Muscle of leg (tissue), 11 donors: Measurements from ENCODE around the gene DLG2. TPM values are rescaled to one million over a fixed set of nuclear protein-coding genes. Genes with fewer than 3 reads are reported as not detected.

Source experiments
- DNase-seq: peaks from one replicate; pipeline ENCODE4 v3.0.0; 2013
- H3K27ac ChIP-seq: one replicate; pipeline ENCODE4 v1.5.1; 2013; ENCODE audit warnings: mild to moderate bottlenecking, low read length, control low read depth
- H3K27me3 ChIP-seq: one replicate; pipeline ENCODE4 v1.6.1; 2013; ENCODE audit warnings: low read length; ENCODE audit not compliant: control insufficient read depth, insufficient read depth
- H3K36me3 ChIP-seq: one replicate; pipeline ENCODE4 v1.6.1; 2013; ENCODE audit warnings: low read length; ENCODE audit not compliant: control insufficient read depth, insufficient read depth
- H3K4me1 ChIP-seq: one replicate; pipeline ENCODE4 v1.6.1; 2013; ENCODE audit warnings: low read length; ENCODE audit not compliant: control insufficient read depth, insufficient read depth
- H3K4me3 ChIP-seq: one replicate; pipeline ENCODE4 v1.5.1; 2013; ENCODE audit warnings: low read length, control low read depth
- H3K9me3 ChIP-seq: replicated peaks from 2 replicates; pipeline ENCODE4 v1.6.1; 2013; ENCODE audit warnings: low read depth, low read length; ENCODE audit not compliant: control insufficient read depth
- WGBS: methylation state at CpG from one replicate; pipeline ENCODE4 v1.1.5; 2013; ENCODE audit warnings: missing lambda C conversion rate; ENCODE audit not compliant: insufficient coverage; 5-methylcytosine and 5-hydroxymethylcytosine counted together
- polyA plus RNA-seq, 8 donors: library from polyadenylated mRNA; unstranded; fragments of 120-200 nt; gene quantifications; one replicate each; pipeline versions ENCODE4 v1.2.1 to v1.2.3, GENCODE V29; 2013; ENCODE audit warnings: inconsistent platforms in 1 of 8, low replicate concordance in 1 of 8; ENCODE audit not compliant: insufficient read length in 8 of 8, insufficient read depth in 1 of 8
- total RNA-seq: library from RNA; stranded (reverse); fragments of 120-200 nt; gene quantifications from one replicate; pipeline ENCODE4 v1.2.4, GENCODE V29; 2013

Gene DLG2
- total and polyA plus RNA-seq, 9 donors: 6.4 to 19.3 (median 11.0) TPM

DNA sequence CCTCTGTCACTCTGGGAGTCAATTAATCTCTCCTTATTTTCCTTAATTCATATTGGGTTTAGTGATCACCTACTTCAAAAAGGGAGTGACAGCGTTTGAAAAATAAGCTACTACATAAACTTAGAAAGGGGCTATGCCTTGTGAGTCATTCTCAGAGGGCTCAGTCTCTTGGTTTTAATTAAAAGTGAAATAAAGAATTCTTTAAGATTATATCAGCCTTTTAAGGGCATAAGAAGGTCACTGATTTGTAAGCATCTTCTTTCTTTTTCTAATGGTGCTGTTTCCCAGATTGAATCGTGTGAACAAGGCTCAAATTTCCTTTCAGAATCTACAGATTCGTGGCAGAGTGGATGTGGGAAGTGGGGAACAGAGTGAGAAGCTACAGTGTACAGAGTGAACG, 1704.8 kb downstream of the DLG2 start:
- Histone ChIP-seq H3K9me3 (no peaks in the 10 kb centered on the region), H3K27me3 (no peaks in the 10 kb centered on the region), H3K36me3 (no peaks in the 10 kb centered on the region), H3K4me3 (no peak overlapping the region), H3K4me1 (no peaks in the 10 kb centered on the region), H3K27ac (no peak overlapping the region)
- DNase-seq: no peak
- WGBS: no CpG with 5 or more reads among the region's 4 CpGs

DNA sequence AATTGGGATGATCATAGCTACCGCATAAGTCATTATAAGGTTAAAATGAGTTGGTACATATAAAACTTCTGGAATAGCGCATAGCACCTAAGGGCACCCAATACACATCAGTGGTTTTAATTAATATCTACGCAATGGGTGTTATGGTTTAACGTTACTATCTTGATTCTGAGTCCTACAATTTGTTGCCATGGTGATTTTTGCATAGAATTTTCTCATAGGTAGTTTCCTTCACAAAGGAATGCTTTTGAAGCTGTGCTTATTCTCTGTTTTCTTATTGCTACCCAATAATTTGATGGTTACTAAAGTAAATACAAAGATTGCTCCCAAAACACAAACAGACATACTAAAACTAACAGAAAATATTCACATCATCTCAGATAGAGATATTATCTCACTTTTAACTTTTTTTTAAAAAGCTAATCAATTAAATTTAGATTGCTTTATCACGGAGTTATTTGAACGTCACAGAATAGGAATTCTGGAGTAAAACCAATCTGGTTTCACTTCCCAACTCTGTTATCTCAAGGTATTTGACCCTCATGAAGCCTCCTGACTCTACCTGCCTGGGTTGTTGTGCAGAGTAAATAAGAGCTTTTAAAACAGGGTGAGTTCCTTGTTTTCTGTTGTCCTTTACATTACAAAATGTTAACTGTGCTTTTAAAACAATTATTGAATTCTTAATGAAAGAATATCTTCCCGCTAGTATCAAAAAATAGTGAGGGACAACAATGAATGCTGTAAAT, 1705.5 kb downstream of the DLG2 start:
- no peak overlapping the region for H3K27ac ChIP-seq
- no CpG with 5 or more reads among the region's 7 CpGs for WGBS
- H3K27me3 ChIP-seq: no peaks in the 10 kb centered on the region

DNA sequence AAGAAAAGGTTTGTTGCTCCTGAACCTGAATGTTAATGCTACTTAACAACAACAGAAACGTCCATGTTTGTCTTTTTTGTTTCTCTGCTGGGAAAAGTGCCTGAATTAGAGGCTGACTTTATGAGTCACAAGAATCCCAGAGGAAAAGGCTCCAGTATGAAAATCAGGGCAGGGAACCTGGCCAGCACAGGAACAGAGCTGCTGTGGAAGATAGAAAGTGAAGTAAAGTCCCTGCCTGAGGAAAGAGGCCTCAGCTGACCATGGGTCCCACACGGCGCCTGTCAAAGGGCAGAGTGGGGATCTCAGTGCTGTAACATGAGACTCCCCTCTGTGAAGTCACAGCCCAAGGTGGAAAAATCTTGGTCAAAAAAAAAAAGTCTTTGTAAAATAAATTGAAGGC, 1708.7 kb downstream of the DLG2 start:
- H3K36me3 ChIP-seq: no peaks in the 10 kb centered on the region
- DNase-seq: no peak
- 34% methylated on average over 3 of the region's 3 CpGs for WGBS
- H3K4me3 ChIP-seq: no peak overlapping the region
- H3K27ac ChIP-seq: no peak overlapping the region
- H3K27me3 ChIP-seq: no peaks in the 10 kb centered on the region
- no peaks in the 10 kb centered on the region for H3K4me1 ChIP-seq
- no peaks in the 10 kb centered on the region for H3K9me3 ChIP-seq

More for the DNA sequence above, 1705.5 kb downstream of the DLG2 start:
- no peaks in the 10 kb centered on the region for H3K4me1 ChIP-seq
- H3K4me3 ChIP-seq: no peak overlapping the region
- DNase-seq: no peak
- no peaks in the 10 kb centered on the region for H3K9me3 ChIP-seq
- H3K36me3 ChIP-seq: no peaks in the 10 kb centered on the region

DNA sequence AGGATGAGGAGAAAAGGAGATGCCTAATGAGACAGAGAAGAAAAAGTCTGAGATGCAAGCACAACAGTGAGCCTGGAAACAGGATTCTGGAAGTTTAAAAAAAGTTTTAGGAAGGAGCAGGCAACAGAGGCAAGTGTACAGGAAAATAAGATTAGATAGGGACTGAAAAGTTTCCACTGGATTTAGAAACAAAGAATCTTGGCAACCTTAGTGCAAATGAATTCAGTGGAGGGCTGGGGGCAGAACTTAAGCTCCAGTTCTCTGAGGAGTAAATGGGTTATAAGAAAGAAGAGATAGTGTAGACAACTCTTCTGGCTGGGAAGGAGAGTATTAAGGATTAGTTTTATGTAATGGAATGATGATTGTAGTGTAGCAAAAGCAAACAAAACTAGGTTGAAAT, 1712.1 kb downstream of the DLG2 start:
- no peak for DNase-seq
- Histone ChIP-seq H3K36me3 (no peaks in the 10 kb centered on the region), H3K27ac (no peak overlapping the region)

DNA sequence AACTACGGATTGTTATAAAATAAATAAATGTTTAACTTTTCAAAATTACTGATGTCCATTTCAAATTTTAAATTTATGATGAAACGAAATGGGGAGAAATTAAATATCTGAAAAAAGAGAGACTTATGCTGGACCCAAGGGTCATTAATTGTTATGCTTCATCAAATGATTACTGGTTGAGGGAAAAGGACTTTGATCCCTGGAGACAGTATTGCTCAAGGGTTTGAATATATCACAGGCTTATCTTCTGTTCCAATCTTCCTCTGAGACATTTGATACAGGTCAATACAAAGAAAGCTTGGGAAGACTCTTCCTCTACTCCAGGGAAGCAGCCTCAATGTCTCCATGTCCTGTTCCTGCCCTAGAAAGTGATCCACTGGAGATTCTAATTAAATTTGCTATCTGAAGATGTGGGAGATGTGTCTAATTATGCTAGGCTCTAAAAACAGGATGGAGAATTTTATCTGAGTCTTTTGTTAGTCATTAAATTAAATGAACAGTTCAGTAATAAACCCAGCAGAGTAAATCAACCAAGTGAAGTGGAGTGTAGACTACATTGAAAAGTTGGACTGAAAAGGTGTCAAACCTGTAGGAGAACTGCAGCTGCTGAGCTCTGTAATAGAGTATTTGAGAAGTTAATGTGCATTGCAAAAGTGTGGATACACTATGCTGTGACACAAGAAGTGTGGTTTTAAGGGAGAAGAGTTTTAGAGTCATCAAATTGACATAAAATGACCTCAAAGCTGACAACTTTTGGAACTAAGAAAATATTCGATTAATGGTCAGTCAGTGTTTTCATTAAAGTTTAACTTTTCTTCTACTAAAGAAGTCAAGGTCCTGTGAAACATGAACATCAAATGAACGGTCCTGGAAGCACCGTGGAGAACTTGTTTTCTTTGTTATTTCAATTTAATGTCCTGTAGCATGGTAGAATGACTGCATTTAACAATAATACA, 1717.3 kb downstream of the DLG2 start:
- no peaks in the 10 kb centered on the region for H3K4me1 ChIP-seq
- H3K9me3 ChIP-seq: no peaks in the 10 kb centered on the region
- no CpG with 5 or more reads among the region's 5 CpGs for WGBS

More for the DNA sequence above, 1712.1 kb downstream of the DLG2 start:
- Histone ChIP-seq H3K9me3 (no peaks in the 10 kb centered on the region), H3K27me3 (no peaks in the 10 kb centered on the region), H3K4me1 (no peaks in the 10 kb centered on the region), H3K4me3 (no peak overlapping the region)

DNA sequence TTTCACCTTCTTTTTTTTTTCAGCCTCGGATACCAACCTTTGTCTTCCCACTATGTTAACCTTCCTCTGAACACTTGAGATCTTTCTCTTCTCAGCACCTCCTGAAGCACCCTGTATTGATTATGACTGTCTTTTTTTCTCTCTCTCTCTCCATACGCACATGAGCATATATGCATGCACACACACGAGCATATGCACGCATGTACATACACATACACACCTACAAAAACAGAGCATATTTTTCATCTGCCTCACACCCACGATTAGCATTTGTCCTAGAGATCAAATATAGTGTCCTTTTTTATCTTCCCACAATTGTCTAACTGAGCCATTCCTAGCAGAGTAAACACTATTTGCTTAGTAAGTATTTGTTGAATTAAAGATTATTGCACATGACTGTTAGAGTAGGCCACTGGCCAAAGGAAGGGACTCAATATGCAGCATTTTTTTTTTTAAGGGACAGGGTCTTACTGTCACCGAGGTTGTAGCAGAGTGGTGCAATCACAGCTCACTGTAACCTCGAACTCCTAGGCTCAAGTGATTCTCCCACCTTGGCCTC, 1718.8 kb downstream of the DLG2 start:
- Histone ChIP-seq H3K4me3 (no peak overlapping the region), H3K9me3 (no peaks in the 10 kb centered on the region), H3K27me3 (no peaks in the 10 kb centered on the region), H3K4me1 (no peaks in the 10 kb centered on the region), H3K27ac (no peak overlapping the region), H3K36me3 (no peaks in the 10 kb centered on the region)
- WGBS: 84% methylated on average over 3 of the region's 7 CpGs
- DNase-seq: no peak

More for the DNA sequence above, 1717.3 kb downstream of the DLG2 start:
- H3K27me3 ChIP-seq: no peaks in the 10 kb centered on the region
- no peaks in the 10 kb centered on the region for H3K36me3 ChIP-seq
- no peak for DNase-seq
- H3K27ac ChIP-seq: no peak overlapping the region
- H3K4me3 ChIP-seq: no peak overlapping the region

DNA sequence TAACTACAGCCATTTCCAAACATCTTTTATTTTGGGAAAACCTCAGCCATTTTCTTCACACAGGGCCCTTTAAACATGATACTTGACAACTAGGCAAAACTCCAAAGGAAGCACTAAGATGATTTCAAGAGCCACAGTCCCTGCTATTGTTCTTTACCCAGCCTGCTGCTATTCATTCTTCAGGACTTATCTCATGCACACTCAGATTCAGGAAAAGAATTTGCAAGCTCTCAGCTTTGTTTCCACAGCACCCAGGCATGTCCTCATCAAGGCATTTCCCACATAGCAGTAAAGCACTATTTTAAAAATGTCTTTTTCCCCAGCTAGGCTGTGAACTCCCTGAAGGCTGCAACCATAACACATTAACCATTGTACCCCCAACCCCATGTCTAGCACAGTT, 1731.6 kb downstream of the DLG2 start:
- Histone ChIP-seq H3K27ac (no peak overlapping the region), H3K36me3 (no peaks in the 10 kb centered on the region), H3K9me3 (no peaks in the 10 kb centered on the region), H3K4me3 (no peak overlapping the region), H3K4me1 (no peaks in the 10 kb centered on the region), H3K27me3 (no peaks in the 10 kb centered on the region)
- DNase-seq: no peak

DNA sequence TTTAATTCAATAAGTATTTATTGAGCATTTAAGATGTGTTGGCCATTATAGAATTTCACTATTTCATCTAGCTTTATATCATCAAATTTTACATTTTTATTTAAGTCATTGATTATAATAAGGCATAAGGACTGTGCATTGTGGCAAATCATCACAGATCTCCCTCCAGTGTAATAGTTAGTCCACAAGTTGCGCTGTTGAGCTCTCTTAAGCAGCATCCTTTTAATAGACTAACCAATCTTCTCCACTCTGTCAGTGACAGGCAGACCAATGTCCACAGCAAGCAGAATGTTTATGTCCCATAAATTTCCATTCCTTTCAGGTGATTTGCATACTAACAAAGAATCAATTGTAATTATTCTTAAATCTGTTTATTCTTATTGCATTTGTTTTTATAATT, 1745.7 kb downstream of the DLG2 start:
- H3K4me3 ChIP-seq: no peak overlapping the region
- DNase-seq: no peak
- no CpG with 5 or more reads among the region's 1 CpG for WGBS
- no peaks in the 10 kb centered on the region for H3K4me1 ChIP-seq
- H3K27ac ChIP-seq: no peak overlapping the region
- no peaks in the 10 kb centered on the region for H3K36me3 ChIP-seq
- no peaks in the 10 kb centered on the region for H3K27me3 ChIP-seq
- H3K9me3 ChIP-seq: no peaks in the 10 kb centered on the region

DNA sequence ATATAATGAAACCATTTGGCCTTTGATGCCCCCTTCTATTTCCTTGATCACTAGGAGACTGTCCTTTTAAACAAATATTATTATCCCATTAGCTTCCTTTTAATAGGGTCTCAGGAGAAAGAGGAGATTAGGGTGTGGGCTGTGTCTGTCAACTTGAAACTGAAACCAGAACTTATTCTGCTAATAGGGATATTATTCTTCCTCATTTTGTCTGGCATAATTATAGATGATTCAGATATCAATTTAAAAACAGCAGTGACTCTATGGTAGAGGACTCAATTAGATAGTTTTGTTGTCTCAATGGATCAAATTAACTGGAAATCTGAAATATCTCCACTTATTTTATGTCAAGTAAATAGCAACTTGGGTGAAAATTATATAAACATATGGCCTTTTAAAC, 1756.1 kb downstream of the DLG2 start:
- no peaks in the 10 kb centered on the region for H3K4me1 ChIP-seq
- no peak overlapping the region for H3K4me3 ChIP-seq
- H3K27ac ChIP-seq: no peak overlapping the region
- H3K9me3 ChIP-seq: no peaks in the 10 kb centered on the region
- no peaks in the 10 kb centered on the region for H3K36me3 ChIP-seq
- no peaks in the 10 kb centered on the region for H3K27me3 ChIP-seq
- DNase-seq: no peak

DNA sequence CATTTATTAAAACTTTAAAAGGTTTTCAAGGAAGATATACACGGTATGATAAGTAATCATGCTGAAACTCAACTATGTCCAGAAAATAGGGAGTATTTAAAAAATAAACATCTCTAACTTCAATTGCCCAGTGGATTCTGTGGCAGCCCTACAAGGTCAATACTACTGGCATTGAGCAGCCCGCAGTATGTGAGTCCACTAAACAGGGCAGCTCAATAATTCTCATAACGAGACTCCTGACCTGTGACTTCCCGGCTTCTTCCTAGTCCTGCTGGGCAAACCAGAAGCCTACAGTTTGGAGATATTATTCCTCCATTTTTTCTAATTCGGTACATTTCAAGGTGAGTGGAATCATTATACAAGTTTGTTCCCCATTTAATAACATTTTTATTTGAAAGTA, 1760.5 kb downstream of the DLG2 start:
- WGBS: 89% methylated on average over 3 of the region's 5 CpGs
- DNase-seq: no peak
- Histone ChIP-seq H3K4me1 (no peaks in the 10 kb centered on the region), H3K4me3 (no peak overlapping the region), H3K27ac (no peak overlapping the region), H3K27me3 (no peaks in the 10 kb centered on the region), H3K9me3 (no peaks in the 10 kb centered on the region), H3K36me3 (no peaks in the 10 kb centered on the region)
